Hepatic stellate cell (primary cell): ENCODE results near the gene BOK.

Source experiments
- DNase-seq: peaks from one replicate; pipeline ENCODE4 v3.0.0; 2011; ENCODE audit warnings: low spot score

BOK gene

DNA sequence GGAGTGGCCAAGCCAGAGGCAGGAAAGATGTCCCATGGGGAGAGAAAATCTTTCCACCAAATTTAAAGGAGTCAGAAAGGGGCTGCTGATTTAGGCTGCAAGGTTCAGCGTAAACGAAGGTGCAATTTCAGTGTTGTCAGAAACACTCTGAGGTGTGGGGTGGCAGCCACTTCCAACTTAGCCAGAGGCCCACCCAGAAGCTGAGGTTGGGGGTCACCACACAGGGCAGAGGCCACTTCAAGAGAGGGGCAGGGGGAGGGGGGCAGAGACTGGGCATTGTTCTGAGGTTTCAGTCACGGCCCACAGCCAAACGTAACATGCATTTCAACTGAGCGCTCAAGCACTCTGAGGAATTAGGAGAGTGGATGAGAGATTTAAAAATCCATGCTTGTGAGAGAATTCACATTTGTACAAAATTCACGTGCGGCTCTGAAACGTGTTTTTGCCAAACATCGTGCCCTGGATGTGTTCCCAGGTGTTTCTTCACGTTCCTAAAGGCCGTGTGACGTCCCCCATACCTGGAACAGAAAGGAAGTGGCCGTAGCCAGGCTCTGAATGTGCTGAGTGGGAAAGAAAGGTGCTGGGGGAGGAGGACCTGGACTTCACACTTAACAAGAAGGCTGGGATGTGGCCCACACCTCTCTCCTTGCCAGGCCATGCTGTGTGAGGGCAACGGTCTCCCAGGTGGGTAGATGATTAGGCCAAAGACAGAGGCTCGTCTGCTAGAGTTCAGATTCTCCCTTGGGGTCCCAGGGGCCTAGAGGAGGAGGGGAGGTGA is 19.5 kb upstream of the BOK start:
- no peak for DNase-seq

DNA sequence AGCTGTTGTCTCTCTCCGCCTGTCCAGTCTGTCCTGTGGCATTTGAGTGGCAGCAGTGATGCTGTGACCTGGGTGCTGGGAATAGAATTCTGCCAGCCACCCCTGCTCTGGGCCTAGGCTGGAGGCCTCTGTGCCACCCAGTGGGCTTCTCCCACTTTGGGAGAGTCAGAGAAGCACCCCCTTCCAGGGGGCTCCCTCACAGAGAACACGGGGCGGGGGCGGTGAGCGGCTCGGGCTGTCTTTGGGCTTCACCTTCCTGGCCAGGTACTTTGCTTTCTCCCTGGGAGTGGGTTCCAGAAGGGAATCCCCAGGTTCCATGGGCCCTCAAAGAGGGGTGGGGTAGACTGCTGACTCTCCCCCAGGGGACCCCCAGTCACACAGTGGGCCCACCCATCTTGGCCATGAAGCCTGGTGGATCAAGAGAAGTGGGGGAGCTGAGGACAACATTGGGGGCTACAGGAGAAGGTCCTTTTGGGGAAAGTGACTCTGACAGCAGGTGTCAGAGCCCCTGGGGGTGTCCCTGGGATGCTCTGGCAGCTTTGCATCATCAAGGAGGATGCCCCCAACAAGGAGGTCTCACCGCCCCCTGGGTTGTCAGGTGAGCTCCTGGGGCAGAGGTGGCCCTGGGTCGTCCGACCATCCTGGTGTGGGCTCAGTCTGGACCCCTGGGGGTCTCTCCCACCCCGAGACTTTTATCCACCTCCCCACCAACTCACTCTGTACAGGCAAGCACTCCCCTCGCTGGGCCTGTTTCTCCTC is 18.8 kb upstream of the BOK start:
- DNase-seq: no peak

DNA sequence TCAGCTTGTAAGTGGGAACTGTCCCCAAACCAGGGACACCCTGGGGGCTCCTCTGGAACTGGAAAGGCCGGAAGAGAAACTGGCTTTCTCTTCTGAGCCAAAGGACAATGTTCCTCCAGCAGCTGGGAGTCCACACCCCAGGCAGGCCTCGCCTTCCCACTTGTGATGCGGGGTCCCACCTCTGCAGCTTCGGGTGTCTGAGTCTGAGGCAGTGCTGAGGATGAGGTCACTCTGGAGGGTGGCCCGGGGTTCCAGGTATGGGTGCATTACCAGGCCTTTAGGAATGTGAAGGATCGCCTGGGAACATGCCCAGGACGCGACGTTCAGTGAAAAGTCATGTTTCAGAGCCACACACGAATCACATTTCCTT is 18.2 kb upstream of the BOK start:
- no peak for DNase-seq

DNA sequence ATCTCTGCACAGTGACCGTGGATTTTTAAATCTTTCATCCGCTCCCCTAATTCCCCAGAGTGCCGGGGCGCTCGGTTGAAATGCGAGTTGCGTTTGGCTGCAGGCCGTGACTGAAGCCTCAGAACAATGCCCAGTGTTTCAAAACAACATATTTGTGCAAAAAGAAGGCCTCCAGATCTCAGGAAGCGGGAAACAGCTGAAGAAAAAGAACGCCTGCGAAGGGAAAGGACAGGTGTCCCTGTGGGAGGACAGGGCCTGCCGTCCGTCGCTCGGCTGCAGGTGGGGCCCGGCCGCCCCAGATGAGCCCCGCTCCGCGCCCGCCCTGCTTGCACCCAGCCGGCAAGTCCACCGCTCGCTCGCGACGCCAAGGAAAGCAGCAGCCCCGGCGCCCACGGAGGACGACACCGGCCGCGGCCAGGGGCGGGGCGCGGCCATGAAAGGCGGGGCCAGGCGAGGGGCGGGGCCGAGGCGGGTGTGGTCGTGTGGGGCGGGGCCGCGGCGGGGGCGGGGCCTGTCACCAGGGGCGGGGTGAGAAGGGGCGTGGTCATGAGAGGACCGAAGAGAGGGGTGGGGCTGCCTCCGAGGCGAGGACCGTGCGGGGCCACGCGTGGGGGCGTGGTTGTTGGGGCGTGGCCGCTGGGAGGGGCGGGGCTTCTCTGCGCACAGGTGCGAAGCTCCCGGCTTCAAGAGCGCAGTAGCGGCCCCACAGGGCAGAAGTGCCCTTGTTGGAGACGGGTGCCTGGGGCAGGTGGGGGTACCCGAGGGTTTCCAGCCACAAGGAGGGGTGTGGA is 17.6 kb upstream of the BOK start:
- DNase-seq: peak; percentile 62

DNA sequence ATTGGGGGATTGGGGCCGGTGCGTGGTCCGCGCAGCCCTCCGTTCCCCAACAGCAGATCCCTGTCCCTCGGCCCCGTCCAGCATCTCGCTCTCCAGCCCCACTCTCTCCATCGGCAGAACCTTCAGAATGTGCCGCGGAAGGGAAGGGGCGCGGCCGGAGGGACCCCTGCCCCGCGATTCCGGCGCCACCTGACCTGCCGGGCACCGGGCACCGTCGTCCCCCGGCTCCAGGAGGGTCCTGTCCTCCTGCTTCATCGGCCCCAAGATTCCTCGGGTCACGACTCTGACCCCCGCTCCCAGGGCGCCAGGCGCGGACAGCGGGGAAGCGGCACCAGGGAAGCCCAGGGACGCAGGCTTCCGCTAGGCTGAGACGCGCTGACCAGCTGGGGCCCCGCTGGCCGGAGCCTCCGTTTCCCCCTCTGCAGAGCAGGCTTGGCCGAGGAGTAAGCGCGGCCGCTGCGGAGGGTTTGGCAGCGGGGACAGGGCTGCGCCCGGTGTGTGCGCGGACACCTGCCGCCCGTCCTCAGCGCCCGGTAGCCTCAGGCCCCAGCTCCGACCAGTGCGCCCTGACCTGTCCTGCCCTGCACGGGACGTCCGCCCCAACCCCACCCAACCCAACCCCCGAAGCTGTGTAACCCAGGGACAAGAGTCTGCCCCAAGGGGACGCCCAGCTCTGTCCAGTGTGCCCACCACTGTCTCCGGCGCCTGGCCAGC is 16.8 kb upstream of the BOK start:
- no peak for DNase-seq

DNA sequence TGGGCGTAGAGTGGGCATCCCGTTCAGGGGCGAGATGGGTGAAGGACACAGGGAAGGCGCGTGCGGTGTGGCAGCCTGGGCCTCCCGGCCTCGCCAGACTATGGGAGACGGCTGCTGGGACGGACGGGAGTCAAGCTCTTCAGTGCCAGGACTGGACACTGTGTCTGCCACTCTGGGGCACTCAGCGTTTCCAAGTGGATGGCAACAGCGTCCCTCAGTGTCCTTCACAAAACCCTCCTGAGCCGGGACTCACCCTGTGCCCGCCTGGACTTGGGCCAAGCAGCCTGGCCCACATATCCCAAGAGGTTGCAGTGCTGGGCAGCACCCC is 16.3 kb upstream of the BOK start:
- no peak for DNase-seq

DNA sequence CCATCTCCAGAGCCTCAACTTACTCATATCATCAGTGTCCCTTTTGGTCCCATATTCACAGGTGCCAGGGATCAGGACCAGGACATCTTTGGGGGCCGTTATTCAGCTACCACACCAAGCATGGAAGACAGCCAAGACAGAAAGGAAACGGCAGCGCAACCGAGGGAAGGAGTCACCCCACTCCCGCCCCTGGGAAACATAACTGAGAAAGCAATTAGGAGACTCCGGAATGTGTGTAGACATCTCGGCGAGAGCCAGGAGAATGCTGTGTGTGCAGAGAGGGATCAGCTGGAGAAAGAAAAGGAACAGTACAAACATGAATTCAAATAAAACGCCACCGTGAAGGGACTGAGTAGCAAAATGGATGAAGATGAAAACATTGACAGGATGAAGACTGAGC is 13.4 kb upstream of the BOK start:
- DNase-seq: peak; percentile 87

DNA sequence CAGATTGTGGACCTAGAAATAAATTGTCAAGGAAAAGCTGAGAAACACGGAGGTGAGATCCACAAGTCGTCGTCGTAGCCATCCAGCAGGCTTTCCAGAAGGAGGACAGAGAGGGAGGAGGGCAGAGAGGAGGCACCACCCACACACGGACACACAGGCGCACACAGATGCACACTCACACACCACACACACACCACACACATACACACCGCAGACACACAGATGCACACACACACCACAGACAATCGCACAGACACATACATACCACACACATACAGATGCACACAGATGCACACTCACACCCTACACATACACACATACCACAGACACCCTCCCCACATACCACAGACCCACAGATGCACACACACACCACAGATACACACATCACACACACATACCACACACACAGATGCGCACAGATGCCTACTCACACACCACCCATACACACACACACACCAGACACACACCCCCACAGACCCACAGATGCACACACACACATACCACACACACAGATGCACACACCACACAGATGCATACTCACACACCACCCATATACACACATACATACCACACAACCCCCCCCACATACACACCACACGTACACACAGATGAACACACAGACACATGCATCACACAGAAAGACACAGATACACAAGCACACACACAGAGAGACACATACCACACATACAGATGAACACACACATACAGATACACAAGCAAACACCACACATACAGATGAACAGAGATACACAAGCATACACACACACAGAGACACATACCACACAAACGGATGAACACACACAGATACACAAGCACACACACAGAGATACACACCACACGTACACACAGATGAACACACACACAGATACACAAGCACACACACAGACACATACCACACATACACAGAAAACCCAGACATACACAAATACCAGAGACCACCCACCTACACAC is 12.7 kb upstream of the BOK start:
- DNase-seq: no peak

DNA sequence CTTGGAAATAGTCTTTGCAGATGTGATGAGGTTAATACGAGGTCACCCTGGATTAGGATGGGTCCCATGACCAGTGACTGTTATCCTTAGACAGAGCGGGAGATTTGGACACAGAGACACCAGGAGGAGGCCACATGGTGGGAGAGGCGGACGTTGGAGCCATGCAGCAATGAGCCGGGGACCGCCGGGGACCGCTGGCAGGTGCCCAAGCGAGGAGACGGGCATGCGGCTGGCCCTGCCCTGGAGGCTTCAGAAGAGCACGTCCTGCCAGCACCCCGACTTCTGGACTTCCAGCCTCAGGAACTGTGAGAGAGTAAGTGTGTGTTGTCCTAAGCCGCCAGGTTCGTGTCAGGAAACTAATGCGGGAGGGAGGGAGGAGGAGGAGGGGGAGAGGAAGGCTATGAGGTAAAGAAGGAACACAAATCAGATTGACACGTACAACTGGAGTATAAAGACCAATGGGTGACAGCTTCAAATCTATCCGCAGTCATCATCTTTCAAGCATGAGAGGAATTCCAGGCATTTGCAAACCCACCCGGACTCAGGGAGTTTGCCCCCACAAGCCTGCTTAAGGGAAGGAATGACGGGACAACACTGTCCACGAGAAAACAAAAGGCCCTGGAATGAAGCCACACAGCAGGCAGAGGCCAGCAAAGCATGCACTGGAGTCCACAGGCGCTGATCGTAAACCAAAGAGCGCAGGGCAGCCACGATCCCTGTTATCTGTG is 11.6 kb upstream of the BOK start:
- DNase-seq: peak; percentile 94

DNA sequence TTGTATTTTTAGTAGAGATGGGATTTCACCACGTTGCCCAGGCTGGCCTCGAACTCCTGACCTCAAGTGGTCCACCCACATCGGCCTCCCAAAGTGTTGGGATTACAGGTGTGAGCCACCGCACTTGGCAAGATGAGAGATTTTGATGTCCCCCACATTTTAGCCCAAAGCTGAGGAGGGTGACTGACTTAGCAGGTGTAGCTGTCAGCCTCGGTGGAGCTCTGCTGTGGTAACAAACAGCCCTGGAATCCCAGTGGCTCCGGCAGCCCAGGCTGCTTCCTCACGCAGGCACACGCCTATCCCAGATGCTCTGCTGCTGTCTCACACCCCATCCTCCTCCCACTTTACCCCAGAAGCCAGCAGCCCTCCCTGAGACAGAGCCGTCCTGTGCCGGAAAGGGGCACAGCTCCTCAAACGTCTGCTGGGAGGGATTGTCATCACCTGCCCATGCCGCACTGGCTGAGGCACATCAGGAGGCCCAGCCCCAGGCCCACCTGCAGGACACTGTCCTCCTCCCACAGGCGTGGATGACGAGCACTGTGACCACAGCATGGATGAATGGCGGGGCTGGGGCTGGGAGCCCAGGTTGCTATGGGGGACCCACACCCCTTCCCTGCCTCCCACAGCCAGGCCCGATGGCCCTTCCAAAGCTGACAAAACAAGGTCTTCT is 10.6 kb upstream of the BOK start:
- DNase-seq: no peak

DNA sequence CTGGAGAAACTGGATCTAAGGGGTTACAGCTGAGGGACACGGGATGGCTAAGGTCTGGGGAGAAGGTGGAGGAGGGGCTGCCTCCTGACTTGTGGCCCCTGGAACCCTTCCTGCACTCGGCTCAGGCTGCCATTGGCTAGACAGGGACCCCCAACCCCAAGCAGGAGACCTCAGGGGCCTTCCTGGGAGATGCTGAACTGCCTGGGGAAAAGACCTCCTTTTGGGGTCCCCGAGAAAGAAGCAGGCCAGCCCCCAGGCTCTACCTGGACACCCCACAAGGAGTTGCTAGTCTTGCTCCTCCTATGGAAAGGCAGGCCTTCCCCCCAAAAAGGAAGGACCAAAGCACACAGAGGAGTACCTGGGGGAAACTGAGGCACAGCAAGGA is 10.1 kb upstream of the BOK start:
- DNase-seq: no peak

DNA sequence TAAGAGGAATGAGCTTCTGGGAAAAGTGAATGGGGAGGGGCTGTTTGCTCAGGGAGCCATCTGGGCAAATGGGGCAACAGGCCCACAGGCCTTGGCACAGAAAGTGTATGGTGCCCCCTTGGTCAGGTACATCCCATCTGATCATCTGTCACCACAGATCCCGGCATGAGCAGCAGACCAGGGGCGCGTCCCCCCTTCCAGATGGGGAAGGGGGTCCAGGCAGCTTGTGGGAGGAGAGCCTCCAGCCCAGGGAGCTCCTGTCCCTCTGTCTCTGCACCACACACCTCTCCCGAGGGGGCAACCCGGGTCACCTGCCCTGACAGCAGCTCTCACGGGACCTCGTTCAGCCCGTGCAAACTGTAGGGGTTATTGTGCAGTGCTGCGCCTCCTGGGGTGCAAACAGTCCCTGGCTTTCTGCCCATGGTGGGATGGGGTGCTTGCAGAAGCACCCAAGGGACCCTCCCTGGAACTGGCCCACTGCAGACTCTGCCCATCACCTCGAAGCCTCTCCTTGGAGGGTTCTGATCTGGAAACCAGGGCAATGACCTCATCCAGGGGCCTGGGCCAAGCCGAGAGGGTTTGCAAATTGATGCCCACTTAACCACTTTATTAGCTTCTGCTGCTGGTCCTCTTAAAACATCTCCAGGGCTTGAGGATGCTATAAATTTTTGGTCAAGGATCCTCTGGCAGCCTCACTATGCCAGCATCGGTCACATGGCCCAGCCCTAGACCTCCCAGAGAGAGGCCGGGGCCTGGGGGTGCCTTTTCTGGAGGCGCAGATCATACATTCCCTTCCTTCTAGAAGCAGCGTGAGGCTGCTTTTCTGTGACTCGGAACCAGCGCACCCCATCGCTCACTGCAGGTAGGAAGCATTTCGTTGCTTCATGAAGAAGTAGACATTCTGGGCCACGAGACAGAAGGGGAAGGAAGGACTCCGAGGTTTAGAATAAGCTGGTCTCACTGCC is 7.6 kb upstream of the BOK start:
- no peak for DNase-seq

DNA sequence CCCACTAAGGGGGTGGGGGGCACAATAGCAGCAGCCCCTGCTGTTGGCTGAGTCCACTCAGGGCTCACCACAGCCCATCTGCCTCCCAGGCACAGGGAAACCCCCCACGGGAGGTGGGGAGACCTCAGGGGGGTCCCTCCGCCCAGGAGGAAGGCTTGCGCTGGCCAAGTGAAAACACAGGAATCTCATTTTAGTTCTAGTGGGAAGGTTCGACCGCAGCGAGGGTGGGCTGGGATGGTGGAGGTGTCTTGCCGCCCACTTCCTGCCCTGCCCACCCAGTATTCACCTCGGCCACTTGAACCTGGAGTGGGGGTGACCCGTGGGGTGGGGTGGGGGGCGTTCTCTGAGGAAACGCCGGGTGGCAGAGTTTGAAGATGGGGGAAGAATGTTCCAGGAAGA is 6.9 kb upstream of the BOK start:
- no peak for DNase-seq

DNA sequence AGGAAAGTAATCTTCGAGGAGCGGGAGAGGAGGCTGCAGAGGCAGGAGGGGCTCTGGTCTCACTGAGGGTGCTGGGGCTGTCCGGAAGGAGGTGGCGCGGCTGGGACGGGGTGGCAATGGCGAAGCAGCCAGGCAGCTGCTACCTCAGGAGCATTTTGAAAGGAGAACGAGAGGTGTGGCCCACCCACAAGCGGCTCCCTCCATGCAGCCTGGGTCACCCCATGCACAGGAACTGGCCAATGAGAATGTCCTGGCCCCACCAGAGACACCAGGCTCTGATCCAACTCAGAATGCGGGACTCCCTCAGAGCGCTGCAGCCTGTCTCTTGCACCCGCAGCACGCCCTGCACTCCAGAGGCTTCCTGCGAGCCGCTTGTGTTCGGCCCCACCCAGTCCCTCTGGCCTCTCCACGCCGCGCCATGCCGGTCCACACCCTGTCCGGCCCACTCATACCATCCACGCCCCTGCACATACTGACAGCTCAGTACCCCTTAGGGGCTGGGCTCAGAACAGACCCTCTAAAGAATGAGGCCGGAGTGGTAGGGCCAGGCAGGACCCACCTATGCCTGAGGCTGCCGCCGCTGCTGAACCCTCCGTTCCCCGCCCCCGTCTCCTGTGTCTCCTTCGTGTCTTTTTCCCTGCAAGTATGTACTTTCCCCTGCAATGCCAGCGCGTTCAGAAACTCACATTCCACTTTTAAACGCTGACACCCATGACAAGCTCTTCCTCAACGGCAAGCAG is 6.4 kb upstream of the BOK start:
- DNase-seq: no peak

DNA sequence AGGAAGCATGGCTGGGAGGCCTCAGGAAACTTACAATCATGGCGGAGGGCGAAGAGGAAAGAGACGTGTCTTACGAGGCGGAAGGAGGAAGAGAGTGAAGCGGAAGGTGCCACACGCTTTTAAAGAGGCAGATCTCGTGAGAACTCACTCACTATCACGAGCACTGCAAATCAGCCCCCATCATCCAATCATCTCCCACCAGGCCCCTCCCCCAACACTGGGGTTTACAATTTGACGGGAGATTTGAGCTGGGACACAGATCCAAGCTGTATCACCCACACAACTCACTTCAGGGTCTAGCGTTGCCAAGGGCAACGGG is 5.1 kb upstream of the BOK start:
- no peak for DNase-seq

DNA sequence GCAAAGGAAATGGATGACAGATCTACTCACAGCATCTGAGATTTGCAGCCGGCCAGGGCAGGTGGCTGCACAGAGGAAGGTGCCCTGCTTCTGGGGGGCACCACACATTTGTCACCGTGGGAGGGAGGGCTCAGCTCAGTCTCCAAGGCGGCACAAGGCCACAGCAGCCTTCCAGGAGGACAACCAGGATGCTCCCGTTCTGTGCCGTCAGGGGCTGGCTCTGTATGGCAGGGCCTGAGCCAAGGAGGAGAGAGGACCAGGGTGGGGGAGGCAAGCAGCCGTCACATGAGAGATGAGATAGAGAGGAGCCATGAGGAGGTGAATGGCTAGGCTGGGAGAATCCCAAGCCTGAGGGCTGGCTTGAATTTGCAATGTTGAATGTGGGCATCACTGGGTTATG is 4.6 kb upstream of the BOK start:
- no peak for DNase-seq

DNA sequence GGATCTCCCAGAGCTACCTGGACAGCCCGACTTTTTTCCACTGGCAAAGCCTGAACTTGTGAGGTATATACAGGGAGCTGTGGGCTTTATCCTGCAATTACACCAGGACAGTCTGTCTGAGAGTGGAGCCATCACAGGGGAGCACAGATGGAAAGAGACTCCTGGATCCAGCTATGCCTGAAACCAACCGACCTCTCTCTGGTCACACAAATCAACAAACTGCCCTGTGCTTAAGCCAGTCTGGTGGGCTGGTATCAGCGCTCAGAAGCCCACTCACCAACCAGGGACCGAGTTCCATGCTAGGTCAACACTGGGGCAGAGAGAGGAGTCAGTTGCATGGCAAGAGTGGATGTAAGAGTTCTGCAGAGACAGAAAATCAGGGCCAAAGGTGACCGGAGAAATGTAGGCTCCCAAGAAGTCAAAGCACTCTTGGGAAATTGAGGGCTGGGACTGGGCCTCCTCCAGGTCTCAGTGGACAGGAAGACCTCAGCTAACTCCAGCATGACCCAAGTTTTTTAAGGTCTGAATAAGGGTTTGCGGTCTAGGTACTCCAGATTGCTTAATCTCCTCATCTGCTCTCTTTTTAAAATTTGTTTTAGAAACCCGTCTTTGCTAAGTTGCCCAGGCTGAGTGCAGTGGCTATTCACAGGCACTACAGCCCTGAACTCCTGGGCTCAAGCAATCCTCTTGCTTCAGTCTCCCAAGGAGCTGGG is 3.8 kb upstream of the BOK start:
- DNase-seq: no peak

DNA sequence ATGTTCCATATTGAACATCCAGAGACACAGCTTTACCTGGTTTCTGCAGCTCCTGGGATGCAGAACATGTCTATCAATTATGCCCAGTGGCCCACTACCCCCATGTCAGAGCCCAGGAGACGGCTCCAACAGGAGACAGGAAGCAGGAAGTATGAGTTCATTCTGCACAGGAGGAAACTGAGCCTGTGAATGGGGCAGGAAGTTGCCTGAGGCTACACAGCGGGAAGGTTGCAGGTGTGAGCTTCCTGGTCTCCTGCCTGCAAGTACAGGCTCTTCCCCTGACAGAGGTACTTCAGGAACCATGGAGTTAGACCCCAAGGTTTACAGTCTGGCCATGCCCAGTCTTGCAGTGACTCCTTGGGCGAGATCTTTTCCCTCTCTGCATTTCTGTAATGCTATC is 2.8 kb upstream of the BOK start:
- no peak for DNase-seq
